ENCODE data around the gene NLRP14.
A peak's percentile ranks its signal among the peaks of the same experiment; 100 is the strongest.

Gene NLRP14

DNA sequence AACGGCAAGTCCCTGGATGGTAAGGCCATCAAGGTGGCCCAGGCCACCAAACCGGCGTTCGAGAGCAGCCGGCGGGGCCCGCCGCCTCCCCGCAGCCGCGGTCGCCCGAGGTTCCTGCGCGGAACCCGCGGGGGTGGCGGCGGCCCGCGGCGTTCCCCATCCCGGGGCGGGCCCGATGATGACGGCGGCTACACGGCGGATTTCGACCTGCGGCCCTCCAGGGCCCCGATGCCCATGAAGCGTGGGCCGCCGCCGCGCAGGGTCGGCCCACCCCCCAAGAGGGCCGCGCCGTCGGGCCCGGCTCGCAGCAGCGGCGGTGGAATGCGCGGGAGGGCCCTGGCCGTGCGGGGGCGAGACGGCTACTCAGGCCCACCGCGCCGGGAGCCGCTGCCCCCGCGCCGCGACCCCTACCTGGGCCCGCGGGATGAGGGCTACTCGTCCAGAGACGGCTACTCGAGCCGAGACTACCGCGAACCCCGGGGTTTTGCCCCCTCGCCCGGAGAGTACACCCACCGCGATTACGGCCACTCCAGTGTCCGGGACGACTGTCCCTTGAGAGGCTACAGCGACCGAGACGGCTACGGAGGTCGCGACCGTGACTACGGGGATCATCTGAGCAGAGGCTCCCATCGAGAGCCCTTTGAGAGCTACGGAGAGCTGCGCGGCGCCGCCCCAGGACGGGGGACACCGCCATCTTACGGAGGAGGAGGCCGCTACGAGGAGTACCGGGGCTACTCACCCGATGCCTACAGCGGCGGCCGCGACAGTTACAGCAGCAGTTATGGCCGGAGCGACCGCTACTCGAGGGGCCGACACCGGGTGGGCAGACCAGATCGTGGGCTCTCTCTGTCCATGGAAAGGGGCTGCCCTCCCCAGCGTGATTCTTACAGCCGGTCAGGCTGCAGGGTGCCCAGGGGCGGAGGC lies 69.3 kb downstream of the NLRP14 start:
- H3F3A ChIP-seq (ENCODE audit: low read depth) = no peaks in the 10 kb centered on the region
- no peaks in the 10 kb centered on the region for H3K4me1 ChIP-seq (ENCODE audit: insufficient read depth, low read length, poor library complexity, severe bottlenecking)
- no peak overlapping the region for H3K9ac ChIP-seq (ENCODE audit: low read depth, low read length, poor library complexity, severe bottlenecking)
- H4K20me1 ChIP-seq (ENCODE audit: insufficient read depth, low read length, poor library complexity, severe bottlenecking) = no peaks in the 10 kb centered on the region
- H3K4me3 ChIP-seq (ENCODE audit: low read length, poor library complexity, severe bottlenecking) = no peak overlapping the region
- H3K79me2 ChIP-seq (ENCODE audit: insufficient read depth, low read length) = no peaks in the 10 kb centered on the region
- H3K36me3 ChIP-seq (ENCODE audit: insufficient read depth, low read length) = no peaks in the 10 kb centered on the region
- TF ChIP-seq, protein P1, sequence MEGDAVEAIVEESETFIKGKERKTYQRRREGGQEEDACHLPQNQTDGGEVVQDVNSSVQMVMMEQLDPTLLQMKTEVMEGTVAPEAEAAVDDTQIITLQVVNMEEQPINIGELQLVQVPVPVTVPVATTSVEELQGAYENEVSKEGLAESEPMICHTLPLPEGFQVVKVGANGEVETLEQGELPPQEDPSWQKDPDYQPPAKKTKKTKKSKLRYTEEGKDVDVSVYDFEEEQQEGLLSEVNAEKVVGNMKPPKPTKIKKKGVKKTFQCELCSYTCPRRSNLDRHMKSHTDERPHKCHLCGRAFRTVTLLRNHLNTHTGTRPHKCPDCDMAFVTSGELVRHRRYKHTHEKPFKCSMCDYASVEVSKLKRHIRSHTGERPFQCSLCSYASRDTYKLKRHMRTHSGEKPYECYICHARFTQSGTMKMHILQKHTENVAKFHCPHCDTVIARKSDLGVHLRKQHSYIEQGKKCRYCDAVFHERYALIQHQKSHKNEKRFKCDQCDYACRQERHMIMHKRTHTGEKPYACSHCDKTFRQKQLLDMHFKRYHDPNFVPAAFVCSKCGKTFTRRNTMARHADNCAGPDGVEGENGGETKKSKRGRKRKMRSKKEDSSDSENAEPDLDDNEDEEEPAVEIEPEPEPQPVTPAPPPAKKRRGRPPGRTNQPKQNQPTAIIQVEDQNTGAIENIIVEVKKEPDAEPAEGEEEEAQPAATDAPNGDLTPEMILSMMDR (conservative IDR thresholded peaks at IDR 0.05; ENCODE audit: low read length) = no peak
- no peak for TF ChIP-seq EZH2phosphoT487 (IDR thresholded peaks at IDR 0.05; ENCODE audit: borderline replicate concordance)
- no peaks in the 10 kb centered on the region for H3K9me2 ChIP-seq (replicated peaks; ENCODE audit: low read depth, low read length)
- H3K4me2 ChIP-seq (ENCODE audit: low read depth, low read length, poor library complexity, severe bottlenecking) = no peak overlapping the region
- no peaks in the 10 kb centered on the region for H3K27me3 ChIP-seq (ENCODE audit: insufficient read depth, low read length, poor library complexity, severe bottlenecking)
- no peaks in the 10 kb centered on the region for H3K9me3 ChIP-seq (ENCODE audit: insufficient read depth, low read depth, low read length)
- H2AFZ ChIP-seq (ENCODE audit: low read length) = no peak overlapping the region

DNA sequence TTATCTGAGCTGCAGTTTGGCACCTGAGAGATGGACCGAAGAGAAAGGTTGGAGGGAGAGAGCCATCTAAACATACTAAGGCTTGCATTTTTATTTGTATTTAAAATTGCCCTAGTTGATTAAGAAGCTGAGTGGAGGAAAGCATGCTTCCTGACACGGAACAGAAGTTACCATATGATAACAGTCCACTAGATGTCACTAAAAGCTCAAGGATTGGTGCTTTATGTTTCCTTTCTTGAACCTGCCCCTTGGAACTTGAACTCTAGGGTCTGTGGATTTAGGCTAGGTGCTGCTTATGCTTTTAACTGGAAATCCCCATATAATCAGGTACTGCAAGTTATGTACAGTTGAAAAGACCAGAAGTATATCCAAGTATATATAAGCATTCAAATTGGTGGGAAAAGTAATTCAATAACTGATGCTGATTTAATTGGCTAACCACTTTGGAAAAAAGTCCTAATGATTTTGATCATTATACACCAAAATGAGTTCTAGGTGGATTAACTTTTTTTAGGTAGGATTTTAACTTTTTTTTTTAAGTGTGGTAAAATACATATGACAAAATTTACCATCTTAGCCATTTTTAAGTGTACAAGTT lies 78.1 kb downstream of the NLRP14 start:
- no peaks in the 10 kb centered on the region for H3K36me3 ChIP-seq (ENCODE audit: insufficient read depth, low read length)
- no peak overlapping the region for H3K4me2 ChIP-seq (ENCODE audit: low read depth, low read length, poor library complexity, severe bottlenecking)
- no peaks in the 10 kb centered on the region for H3K9me3 ChIP-seq (ENCODE audit: insufficient read depth, low read depth, low read length)
- H3K4me3 ChIP-seq (ENCODE audit: low read length, poor library complexity, severe bottlenecking) = no peak overlapping the region
- H3K9me2 ChIP-seq (replicated peaks; ENCODE audit: low read depth, low read length) = no peaks in the 10 kb centered on the region
- TF ChIP-seq, protein P1 (conservative IDR thresholded peaks at IDR 0.05; ENCODE audit: low read length) = peak; percentile 78
- no peak for TF ChIP-seq EZH2phosphoT487 (IDR thresholded peaks at IDR 0.05; ENCODE audit: borderline replicate concordance)
- no peaks in the 10 kb centered on the region for H3F3A ChIP-seq (ENCODE audit: low read depth)
- H2AFZ ChIP-seq (ENCODE audit: low read length) = peak overlapping the region; percentile 56; the same call in 1 of the 2 replicates
- no peaks in the 10 kb centered on the region for H4K20me1 ChIP-seq (ENCODE audit: insufficient read depth, low read length, poor library complexity, severe bottlenecking)
- no peaks in the 10 kb centered on the region for H3K4me1 ChIP-seq (ENCODE audit: insufficient read depth, low read length, poor library complexity, severe bottlenecking)
- H3K79me2 ChIP-seq (ENCODE audit: insufficient read depth, low read length) = no peaks in the 10 kb centered on the region
- H3K9ac ChIP-seq (ENCODE audit: low read depth, low read length, poor library complexity, severe bottlenecking) = no peak overlapping the region
- no peaks in the 10 kb centered on the region for H3K27me3 ChIP-seq (ENCODE audit: insufficient read depth, low read length, poor library complexity, severe bottlenecking)

DNA sequence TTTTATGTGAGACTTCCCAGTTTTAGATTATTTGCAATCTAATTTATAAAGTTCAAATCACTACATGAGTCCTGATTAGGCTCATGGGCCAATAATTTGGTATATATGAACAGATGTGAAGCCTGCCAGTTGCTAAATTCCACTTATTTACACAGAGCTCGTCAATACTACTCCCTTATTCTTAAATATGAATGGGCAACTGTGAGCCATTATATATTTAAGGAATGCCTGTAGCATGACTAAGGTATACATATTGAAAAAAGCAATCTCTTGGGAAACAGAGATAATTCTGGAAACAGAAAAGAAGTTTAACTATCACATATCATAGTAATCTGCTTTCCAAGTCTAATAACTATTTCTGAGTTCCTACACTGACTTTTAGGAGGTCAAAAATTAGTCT lies 95.5 kb downstream of the NLRP14 start:
- Histone ChIP-seq H3F3A (ENCODE audit: low read depth) (no peaks in the 10 kb centered on the region), H3K4me2 (ENCODE audit: low read depth, low read length, poor library complexity, severe bottlenecking) (no peak overlapping the region), H4K20me1 (ENCODE audit: insufficient read depth, low read length, poor library complexity, severe bottlenecking) (no peaks in the 10 kb centered on the region), H3K4me1 (ENCODE audit: insufficient read depth, low read length, poor library complexity, severe bottlenecking) (no peaks in the 10 kb centered on the region), H3K4me3 (ENCODE audit: low read length, poor library complexity, severe bottlenecking) (no peak overlapping the region), H3K79me2 (ENCODE audit: insufficient read depth, low read length) (no peaks in the 10 kb centered on the region), H3K27me3 (ENCODE audit: insufficient read depth, low read length, poor library complexity, severe bottlenecking) (no peaks in the 10 kb centered on the region), H3K9me3 (ENCODE audit: insufficient read depth, low read depth, low read length) (no peaks in the 10 kb centered on the region), H3K9ac (ENCODE audit: low read depth, low read length, poor library complexity, severe bottlenecking) (no peak overlapping the region), H2AFZ (ENCODE audit: low read length) (no peak overlapping the region), H3K9me2 (replicated peaks; ENCODE audit: low read depth, low read length) (no peaks in the 10 kb centered on the region), H3K36me3 (ENCODE audit: insufficient read depth, low read length) (no peaks in the 10 kb centered on the region)
- no peak for TF ChIP-seq EZH2phosphoT487 (IDR thresholded peaks at IDR 0.05; ENCODE audit: borderline replicate concordance)
- TF ChIP-seq, protein P1 (conservative IDR thresholded peaks at IDR 0.05; ENCODE audit: low read length) = no peak

Data from Loucy (cell line).